Central memory CD4-positive, alpha-beta T cell (primary cell): ENCODE data around the gene KSR2.
"Not testable (repeated sequence)": the region's sequence is repeated elsewhere in the genome, so short reads cannot be mapped to it uniquely, and the experiment has no call there.

Experiments
- DNase-seq: peaks from one replicate; pipeline ENCODE4 v3.0.0; 2022

Gene KSR2

DNA sequence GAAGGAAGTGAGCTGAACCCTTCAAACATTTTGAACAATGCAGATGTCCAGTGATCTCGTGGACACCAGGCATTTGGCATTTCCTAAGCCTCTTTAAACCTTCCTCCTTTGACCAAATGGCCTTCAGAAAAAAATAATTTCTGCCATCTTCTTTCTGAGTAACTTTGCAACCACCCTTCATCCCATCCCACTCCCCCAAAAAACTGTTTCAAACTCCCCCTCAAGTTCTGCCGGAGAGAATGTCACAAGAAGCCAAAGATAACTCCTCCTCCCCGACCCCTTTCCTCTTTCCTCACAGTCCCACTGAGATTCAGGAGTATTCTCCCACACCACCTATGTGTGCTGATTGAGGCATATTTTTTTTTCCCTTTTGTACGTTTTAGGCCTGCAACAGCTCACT lies 1.7 kb downstream of the KSR2 start:
- DNase-seq = no peak

DNA sequence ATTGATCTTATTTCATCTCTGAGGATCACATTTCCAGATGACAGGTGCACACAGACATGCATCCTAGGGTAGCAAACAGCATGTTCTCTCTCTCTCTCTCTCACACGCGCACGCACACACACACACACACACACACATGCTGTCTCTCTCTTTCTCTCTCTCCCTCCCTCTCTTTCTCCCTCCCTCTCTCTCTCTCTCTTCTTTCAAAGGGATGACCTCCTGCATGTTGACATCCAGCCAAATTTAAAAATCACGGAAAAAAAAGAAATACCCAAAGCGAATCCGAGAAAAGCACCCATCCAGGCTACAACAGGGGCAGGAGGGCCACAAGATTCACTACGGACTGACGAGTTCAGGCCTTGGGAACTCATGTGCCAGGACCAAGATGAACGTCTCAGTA lies 2.3 kb downstream of the KSR2 start:
- DNase-seq = no peak

- no peak for DNase-seq
Measured at GRCh38 chr12:117963836-117964235, 5.0 kb downstream of the KSR2 start.

- no peak for DNase-seq
Measured at GRCh38 chr12:117936722-117937484, 31.9 kb downstream of the KSR2 start.

- DNase-seq = no peak
Measured at GRCh38 chr12:117933545-117933944, 35.2 kb downstream of the KSR2 start.

DNA sequence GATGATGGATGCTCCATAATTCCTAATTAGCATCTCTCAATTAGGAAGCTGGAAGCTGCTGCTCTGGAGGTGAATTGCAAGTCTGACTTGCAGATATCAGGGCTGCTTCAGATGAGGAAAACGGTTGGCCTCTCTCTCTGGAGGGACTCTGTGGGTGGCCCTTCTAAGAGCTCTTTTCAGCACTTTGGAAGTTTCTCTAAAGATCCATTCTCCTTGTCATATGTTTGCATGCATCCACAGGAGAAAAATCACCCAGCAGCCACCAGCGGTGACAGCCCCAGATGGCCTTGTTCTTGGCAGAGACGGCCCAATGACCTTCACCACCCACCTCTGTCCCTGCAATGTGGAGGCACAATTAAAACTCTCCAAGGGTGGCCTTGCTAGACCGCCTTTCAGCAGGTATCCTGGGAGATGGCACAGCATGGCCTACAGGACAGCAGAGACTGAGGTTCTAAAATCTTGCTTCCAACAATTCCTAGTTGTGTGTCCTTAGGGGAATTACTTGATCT lies 42.3 kb downstream of the KSR2 start:
- DNase-seq = no peak

GRCh38 chr12:117921929-117922777 lies 46.6 kb downstream of the KSR2 start:
- no peak for DNase-seq

DNA sequence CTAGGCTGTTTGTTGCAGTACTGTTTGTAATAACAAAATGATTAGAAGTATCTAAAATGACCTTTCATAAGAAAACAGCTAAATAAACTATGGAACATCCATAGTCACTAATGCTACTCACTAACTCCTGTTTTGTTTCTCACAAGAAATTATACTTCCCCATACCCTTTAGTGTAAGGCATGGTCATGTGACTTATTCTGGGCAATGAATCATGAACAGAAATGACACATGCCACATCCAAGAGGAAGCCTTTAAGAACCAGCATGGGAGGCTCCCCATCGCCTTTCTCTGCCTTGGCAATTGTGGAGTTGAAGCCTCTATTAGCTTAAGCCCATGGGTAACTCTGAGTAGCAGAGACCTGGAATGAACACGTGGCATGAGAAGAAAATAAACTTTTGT lies 49.3 kb downstream of the KSR2 start:
- no peak for DNase-seq

- no peak for DNase-seq
Measured at GRCh38 chr12:117914686-117915085, 54.1 kb downstream of the KSR2 start.

GRCh38 chr12:117912756-117913155 lies 56.0 kb downstream of the KSR2 start:
- no peak for DNase-seq

GRCh38 chr12:117908411-117908810 lies 60.4 kb downstream of the KSR2 start:
- no peak for DNase-seq

GRCh38 chr12:117907108-117907689 lies 61.6 kb downstream of the KSR2 start:
- DNase-seq = no peak

DNA sequence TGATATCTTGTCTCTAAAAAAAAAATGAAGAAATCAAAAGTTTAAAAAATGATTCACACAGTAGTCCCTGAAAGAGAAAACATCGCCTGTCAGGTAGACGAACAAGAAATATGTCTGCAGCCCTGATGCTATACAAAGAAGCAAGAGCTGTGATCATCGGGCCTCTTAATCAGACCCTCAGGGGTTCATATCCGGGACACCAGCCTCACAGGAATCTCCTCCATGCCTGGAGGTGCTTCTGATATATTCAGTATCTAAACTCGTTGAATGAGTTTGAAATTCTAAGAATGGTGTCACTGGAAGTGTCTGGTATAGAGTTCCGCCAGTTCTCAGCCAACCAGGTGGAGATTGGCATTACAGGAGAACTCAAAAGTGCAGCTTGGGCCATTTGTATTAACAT lies 64.7 kb downstream of the KSR2 start:
- no peak for DNase-seq

DNA sequence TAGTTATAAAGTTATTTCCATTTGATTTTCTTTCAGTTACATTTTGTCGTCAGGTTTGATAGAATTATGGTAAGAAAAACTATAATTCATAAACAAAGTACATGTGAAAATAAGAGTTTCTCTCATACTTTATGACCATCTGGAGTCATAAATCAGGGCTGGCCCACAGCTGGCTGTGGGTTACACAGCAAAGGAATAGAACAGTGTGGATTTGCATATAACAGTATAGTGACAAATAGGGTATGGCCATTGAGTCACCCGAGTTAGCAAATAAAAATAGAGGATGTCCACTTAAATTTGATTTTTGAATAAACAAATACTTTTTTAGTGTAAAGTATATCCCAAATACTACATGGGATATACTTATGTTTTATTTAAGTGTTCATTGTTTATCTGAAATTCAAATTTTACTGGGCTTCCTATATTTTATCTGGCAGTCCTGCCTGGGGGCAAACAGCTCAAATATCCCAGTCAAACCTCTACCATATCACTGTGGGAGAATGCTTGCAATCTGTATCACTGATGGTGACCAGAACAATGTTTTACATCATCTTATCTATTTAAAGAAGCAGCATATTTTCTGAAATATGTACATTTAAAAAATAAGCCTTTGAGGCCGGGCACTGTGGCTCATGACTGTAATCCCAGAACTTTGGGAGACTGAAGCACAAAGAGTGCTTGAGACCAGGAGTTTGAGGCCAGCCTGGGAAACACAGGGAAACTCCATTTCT lies 65.5 kb downstream of the KSR2 start:
- DNase-seq = no peak

DNA sequence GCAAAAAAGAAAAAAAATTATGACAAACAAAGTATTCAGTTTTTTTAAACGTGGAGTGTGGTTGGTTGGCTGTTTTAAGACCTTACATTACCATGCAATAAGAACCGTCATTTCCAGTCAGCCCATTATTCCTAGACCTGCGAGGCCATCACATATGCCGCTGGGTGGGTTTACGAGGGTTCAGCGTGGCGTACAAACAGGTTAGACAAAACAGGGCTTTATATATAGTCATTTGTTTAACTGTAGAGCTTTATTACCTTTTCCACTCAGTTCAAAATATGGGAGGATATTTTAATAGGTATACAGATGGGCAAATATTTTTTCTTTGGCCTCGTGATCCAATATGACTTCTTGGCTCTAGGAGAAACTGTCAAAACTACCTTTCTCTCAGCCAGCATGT lies 67.2 kb downstream of the KSR2 start:
- DNase-seq = no peak

GRCh38 chr12:117900561-117900960 lies 68.2 kb downstream of the KSR2 start:
- DNase-seq = no peak

GRCh38 chr12:117897372-117898161 lies 71.2 kb downstream of the KSR2 start:
- DNase-seq = no peak

DNA sequence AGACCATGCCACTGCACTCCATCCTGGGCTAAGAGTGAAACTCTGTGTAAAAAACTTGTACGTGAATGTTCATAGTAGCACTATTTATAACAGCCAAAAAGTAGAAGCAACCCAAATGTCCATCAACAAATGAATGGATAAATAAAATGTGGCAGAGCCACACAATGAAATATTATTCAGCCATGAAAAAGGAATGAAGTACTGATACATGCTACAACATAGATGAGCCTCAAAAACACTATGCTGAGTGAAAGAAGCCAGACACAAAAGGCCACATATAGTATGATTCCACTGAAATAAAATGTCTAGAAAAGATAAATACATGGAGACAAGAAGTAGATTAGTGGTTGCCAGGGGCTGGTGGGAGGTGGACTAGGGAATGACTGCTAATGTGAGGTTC lies 72.8 kb downstream of the KSR2 start:
- no peak for DNase-seq

DNA sequence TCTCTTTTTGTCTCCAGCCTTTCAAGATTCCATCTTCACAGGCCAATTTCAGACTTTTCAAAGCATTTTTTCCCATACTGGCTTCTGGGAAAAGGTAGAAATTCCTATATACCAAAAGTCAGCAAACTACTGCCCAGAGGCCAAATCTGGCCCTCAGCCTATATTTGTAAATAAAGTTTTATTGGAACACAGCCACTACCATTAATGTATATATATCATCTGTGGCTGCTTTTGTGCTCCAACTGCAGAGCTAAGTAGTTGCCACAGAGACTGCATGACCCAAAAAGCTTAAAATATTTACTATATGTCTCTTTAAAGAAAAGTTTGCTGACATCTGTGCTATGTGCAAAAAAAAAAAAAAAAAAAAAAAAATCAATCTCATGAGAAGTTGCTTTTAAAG lies 76.3 kb downstream of the KSR2 start:
- DNase-seq = no peak

DNA sequence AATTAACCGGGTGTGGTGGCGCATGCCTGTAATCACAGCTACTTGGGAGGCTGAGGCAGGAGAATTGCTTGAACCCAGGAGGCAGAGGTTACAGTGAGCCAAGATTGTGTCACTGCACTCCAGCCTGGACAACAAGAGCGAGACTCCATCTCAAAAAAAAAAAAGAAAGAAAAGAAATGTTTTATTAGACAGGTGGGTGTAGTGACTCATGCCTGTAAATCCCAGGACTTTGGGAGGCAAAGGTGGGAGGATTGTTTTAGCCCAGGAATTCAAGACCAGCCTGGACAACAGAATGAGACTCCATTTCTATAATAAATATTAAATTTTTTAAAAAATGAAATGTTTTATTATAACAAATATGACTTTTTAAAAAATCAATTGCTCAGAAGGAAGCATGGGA lies 77.5 kb downstream of the KSR2 start:
- not testable (repeated sequence) for DNase-seq

GRCh38 chr12:117890644-117891043 lies 78.1 kb downstream of the KSR2 start:
- DNase-seq = no peak

DNA sequence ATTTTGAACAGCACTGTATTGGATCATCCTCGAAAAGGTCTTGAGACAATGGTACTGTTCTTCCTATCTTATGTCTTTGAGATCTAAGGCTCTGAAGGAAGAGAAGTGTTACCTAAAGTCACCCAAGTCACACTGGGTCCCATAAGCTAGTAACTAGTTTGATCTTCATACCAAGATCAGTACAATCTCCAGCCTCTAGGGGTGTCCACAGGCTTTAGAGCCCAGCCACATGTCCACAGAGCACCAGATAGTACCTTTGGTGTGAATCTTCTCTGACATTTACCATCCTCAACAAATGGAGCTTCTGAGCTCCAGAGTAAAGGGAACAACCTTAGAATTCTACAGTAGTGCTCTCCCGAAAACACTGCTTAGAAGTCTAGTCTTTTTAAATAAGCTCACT lies 78.7 kb downstream of the KSR2 start:
- DNase-seq = no peak
